ENCODE results near the gene BACH2. TPM values are rescaled to one million over a fixed set of nuclear protein-coding genes. Genes with fewer than 3 reads are reported as not detected.

BACH2 gene
- polyA plus RNA-seq, 1 experiment, result 0.10 TPM

DNA sequence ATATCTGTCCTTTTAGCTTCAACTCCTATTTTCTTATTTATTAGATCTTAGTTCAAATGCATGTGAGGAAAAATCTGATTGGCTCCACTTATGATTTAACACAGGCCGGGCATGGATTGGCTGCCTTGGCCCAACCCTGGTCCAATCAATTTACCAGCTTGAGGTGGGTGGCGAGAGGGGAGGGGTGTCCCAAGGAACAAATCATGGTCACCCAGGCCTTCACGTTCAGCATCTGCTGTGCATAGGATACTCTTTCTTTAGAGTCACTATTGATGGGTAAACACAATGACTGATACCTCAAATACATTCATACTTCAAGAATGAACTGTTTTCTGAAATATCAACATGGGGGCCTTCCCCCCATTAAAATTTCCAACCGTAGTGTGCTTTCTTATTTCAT, 14.9 kb upstream of the BACH2 start:
- no peak for DNase-seq (ENCODE audit: low read depth)
- no peaks in the 10 kb centered on the region for H3K36me3 ChIP-seq (ENCODE audit: control insufficient read depth, insufficient read depth, low read length)

DNA sequence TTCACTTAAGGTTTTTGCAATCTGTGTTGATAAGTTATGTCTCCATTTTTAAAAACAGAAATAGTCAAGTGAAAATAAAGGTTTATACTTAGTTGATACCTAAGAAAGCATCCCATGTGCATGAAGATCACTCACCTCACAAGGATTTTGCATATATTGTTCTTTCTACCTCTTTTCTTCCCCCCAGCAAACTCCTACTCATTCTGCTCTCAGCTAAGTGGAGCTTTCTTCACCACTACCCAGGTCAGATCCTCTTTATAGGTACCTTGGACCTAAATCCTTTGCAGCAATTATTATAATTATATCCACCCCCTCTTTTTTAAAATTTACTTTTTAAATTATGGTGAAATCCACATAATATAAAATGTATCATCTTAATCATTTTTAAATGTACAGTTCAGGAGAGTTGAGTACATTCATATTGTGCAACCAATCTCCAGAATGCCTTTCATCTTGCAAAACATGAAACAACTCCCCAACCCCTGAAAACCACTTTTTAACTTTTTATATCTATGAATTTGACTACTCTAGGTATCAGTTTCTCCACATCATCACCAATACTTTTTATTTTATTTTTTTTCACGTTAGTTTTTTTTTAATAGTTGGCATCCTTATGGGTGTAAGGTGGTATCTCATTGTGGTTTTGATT, 9.3 kb upstream of the BACH2 start:
- H3K4me3 ChIP-seq (ENCODE audit: low read depth, low read length), result no peak overlapping the region
- H3K27me3 ChIP-seq (ENCODE audit: control insufficient read depth, insufficient read depth, low read length), result peaks cover 19% of the 10 kb centered on the region
- DNase-seq (ENCODE audit: low read depth), result no peak
- CTCF ChIA-PET, result interaction anchor here (1.1 kb wide), 1 partner anchor 12 kb away, joined by 3 read pairs; no protein-coding TSS in a partner anchor
- H3K36me3 ChIP-seq (ENCODE audit: control insufficient read depth, insufficient read depth, low read length), result no peaks in the 10 kb centered on the region
- POLR2A ChIA-PET, result no interaction called here
- TF ChIP-seq, protein P1, sequence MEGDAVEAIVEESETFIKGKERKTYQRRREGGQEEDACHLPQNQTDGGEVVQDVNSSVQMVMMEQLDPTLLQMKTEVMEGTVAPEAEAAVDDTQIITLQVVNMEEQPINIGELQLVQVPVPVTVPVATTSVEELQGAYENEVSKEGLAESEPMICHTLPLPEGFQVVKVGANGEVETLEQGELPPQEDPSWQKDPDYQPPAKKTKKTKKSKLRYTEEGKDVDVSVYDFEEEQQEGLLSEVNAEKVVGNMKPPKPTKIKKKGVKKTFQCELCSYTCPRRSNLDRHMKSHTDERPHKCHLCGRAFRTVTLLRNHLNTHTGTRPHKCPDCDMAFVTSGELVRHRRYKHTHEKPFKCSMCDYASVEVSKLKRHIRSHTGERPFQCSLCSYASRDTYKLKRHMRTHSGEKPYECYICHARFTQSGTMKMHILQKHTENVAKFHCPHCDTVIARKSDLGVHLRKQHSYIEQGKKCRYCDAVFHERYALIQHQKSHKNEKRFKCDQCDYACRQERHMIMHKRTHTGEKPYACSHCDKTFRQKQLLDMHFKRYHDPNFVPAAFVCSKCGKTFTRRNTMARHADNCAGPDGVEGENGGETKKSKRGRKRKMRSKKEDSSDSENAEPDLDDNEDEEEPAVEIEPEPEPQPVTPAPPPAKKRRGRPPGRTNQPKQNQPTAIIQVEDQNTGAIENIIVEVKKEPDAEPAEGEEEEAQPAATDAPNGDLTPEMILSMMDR (IDR thresholded peaks at IDR 0.05; ENCODE audit: insufficient read depth, low read depth, low read length), result no peak

More for the DNA sequence above, 14.9 kb upstream of the BACH2 start:
- TF ChIP-seq, protein P1 (IDR thresholded peaks at IDR 0.05; ENCODE audit: insufficient read depth, low read depth, low read length), result no peak
- ChIA-PET POLR2A (no interaction called here), CTCF (no interaction called here)
- H3K4me3 ChIP-seq (ENCODE audit: low read depth, low read length), result no peak overlapping the region
- H3K27me3 ChIP-seq (ENCODE audit: control insufficient read depth, insufficient read depth, low read length), result peaks cover 5% of the 10 kb centered on the region

DNA sequence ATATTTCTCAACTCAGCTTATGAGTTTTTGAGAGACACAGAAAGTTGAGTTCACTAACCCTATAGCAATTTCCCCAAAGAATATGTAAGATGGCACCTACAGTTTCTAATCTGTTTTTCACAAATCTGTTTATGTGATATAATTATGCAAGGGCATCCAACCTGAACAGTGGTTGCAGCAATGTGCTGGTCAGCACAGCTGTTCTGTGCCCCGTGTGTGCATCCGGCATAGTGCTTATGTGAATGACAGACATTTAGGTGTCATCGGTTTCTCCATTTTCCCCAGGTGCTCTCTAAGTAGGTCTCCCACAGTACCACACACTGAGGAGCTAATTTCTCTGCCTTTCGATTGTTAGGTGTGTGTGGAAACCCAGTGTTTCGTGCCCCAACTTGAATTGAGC, 7.7 kb upstream of the BACH2 start:
- TF ChIP-seq, protein P1 (IDR thresholded peaks at IDR 0.05; ENCODE audit: insufficient read depth, low read depth, low read length), result no peak
- no peaks in the 10 kb centered on the region for H3K36me3 ChIP-seq (ENCODE audit: control insufficient read depth, insufficient read depth, low read length)
- H3K4me3 ChIP-seq (ENCODE audit: low read depth, low read length), result no peak overlapping the region
- no peak for DNase-seq (ENCODE audit: low read depth)
- ChIA-PET POLR2A (no interaction called here), CTCF (interaction anchor here (1.9 kb wide), 1 partner anchor 88 kb away, joined by 4 read pairs; no protein-coding TSS in a partner anchor)
- H3K27me3 ChIP-seq (ENCODE audit: control insufficient read depth, insufficient read depth, low read length), result peaks cover 24% of the 10 kb centered on the region

DNA sequence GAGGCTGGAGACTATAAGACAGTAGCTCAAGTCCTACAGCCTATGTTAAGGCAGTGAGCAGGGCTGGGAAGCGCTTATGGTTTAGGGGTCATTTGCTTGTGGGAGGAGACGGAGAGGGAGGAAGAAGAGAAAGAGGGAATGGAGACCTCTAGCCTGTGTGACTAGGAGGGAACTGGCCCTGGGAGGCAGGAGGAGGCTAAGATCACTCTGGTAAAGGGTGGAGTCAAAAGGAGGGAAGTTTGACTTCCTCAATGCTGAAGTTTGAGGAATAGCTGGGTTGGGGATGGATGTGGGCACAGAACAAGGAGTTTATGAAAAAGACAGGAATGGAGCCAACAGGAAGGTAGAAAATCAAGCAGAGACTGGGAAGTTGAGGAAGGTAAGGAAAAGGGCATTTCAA, 6.4 kb upstream of the BACH2 start:
- ChIA-PET POLR2A (no interaction called here), CTCF (interaction anchor here (1.9 kb wide), 1 partner anchor 90 kb away, joined by 4 read pairs; no protein-coding TSS in a partner anchor)
- no peak for DNase-seq (ENCODE audit: low read depth)
- peaks cover 26% of the 10 kb centered on the region for H3K27me3 ChIP-seq (ENCODE audit: control insufficient read depth, insufficient read depth, low read length)
- H3K36me3 ChIP-seq (ENCODE audit: control insufficient read depth, insufficient read depth, low read length), result no peaks in the 10 kb centered on the region
- H3K4me3 ChIP-seq (ENCODE audit: low read depth, low read length), result no peak overlapping the region
- TF ChIP-seq, protein P1 (IDR thresholded peaks at IDR 0.05; ENCODE audit: insufficient read depth, low read depth, low read length), result no peak

DNA sequence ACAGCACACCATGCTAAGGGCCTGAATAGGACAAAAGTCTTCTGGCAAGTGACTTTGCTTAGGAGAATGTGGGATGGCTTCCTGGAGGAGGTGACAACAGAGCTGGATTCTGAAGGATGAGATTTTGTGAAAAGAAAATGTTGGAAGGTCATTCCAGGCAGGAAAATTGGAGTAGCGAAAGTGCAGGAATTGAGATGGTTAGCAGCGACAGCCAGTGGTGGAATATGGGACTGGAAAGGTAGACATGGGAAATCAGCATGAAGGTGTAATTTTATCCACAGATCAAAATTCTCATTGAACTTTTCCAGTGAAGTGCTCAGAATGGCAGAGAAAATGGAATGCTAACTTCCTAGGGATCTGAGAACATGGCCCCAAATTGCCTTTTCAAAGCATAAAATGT, 5.7 kb upstream of the BACH2 start:
- CTCF ChIA-PET, result no interaction called here
- Histone ChIP-seq H3K36me3 (ENCODE audit: control insufficient read depth, insufficient read depth, low read length) (no peaks in the 10 kb centered on the region), H3K27me3 (ENCODE audit: control insufficient read depth, insufficient read depth, low read length) (peaks cover 30% of the 10 kb centered on the region), H3K4me3 (ENCODE audit: low read depth, low read length) (no peak overlapping the region)
- DNase-seq (ENCODE audit: low read depth), result no peak
- POLR2A ChIA-PET, result no interaction called here
- TF ChIP-seq, protein P1 (IDR thresholded peaks at IDR 0.05; ENCODE audit: insufficient read depth, low read depth, low read length), result 0 out of 2 replicates have a peak, but pooled peaks have one; percentile 11

All from BJ (cell line).